HG03108 (cell line): ENCODE data around the gene SLIT1.

Experiments used
- ATAC-seq: cut with Tn5 transposase; IDR thresholded peaks from one replicate; pipeline ENCODE4 v1.9.1; 2021; ENCODE audit warnings: moderate library complexity; ENCODE audit not compliant: unreplicated experiment

The SLIT1 gene

GRCh38 chr10:97117372-97117771 is 68.4 kb downstream of the SLIT1 start:
- ATAC-seq, result no peak

GRCh38 chr10:97116462-97117162 is 69.1 kb downstream of the SLIT1 start:
- ATAC-seq, result no peak

- no peak for ATAC-seq
Observed at GRCh38 chr10:97115846-97116245, 69.9 kb downstream of the SLIT1 start.

GRCh38 chr10:97111615-97112014 is 74.1 kb downstream of the SLIT1 start:
- ATAC-seq, result no peak

GRCh38 chr10:97109547-97109946 is 76.2 kb downstream of the SLIT1 start:
- no peak for ATAC-seq

- no peak for ATAC-seq
Observed at GRCh38 chr10:97107551-97107950, 78.2 kb downstream of the SLIT1 start.

- ATAC-seq, result no peak
Observed at GRCh38 chr10:97106207-97106606, 79.6 kb downstream of the SLIT1 start.

- no peak for ATAC-seq
Observed at GRCh38 chr10:97105303-97105702, 80.5 kb downstream of the SLIT1 start.

- ATAC-seq, result no peak
Observed at GRCh38 chr10:97103316-97104080, 82.3 kb downstream of the SLIT1 start.

GRCh38 chr10:97102441-97102840 is 83.3 kb downstream of the SLIT1 start:
- no peak for ATAC-seq

GRCh38 chr10:97101166-97101940 is 84.4 kb downstream of the SLIT1 start:
- ATAC-seq, result no peak

GRCh38 chr10:97100657-97101056 is 85.1 kb downstream of the SLIT1 start:
- ATAC-seq, result no peak

GRCh38 chr10:97099868-97100267 is 85.9 kb downstream of the SLIT1 start:
- ATAC-seq, result no peak

GRCh38 chr10:97099089-97099488 is 86.7 kb downstream of the SLIT1 start:
- ATAC-seq, result no peak

- no peak for ATAC-seq
Observed at GRCh38 chr10:97097084-97097433, 88.7 kb downstream of the SLIT1 start.

- no peak for ATAC-seq
Observed at GRCh38 chr10:97096261-97097083, 89.3 kb downstream of the SLIT1 start.

GRCh38 chr10:97095701-97096260 is 90.0 kb downstream of the SLIT1 start:
- no peak for ATAC-seq

- ATAC-seq, result no peak
Observed at GRCh38 chr10:97090644-97091043, 95.1 kb downstream of the SLIT1 start.

- no peak for ATAC-seq
Observed at GRCh38 chr10:97090035-97090434, 95.7 kb downstream of the SLIT1 start.

GRCh38 chr10:97089209-97089870 is 96.4 kb downstream of the SLIT1 start:
- ATAC-seq, result no peak
